Astrocyte of the hippocampus (primary cell): ENCODE data around the gene SPOCK3.
"Not testable (repeated sequence)": the region's sequence is repeated elsewhere in the genome, so short reads cannot be mapped to it uniquely, and the experiment has no call there.

ENCODE experiments used
- DNase-seq: peaks from one replicate; pipeline ENCODE4 v3.0.0; 2011; ENCODE audit warnings: low read depth, low spot score

The SPOCK3 gene

GRCh38 chr4:166965562-166965961 is 268.7 kb downstream of the SPOCK3 start:
- no peak for DNase-seq

DNA sequence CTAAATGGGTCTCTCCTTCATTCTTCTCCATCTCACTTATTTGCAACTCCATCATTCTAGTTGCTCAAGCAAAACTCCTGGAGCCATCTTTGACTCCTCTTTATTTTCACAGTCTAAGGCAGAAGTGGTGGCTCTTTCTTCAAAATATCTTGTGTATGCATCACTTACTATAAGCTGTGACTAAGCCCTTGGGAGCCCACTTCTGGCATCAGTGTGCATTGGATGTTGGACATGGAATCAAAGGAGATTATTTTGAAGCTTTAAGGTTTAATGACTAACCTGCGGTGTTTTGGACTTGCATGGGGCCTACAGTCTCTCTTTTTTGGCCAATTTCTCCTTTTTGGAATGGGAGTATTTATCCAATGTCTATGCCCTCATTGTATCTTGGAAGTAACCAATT is 276.8 kb downstream of the SPOCK3 start:
- DNase-seq = peak; percentile 11

- no peak for DNase-seq
These were observed 277.8 kb downstream of the SPOCK3 start for GRCh38 chr4:166956484-166956883.

- peak; percentile 5 for DNase-seq
These were observed 292.7 kb downstream of the SPOCK3 start for GRCh38 chr4:166941629-166942028.

- DNase-seq = no peak
These were observed 303.8 kb downstream of the SPOCK3 start for GRCh38 chr4:166930464-166930863.

DNA sequence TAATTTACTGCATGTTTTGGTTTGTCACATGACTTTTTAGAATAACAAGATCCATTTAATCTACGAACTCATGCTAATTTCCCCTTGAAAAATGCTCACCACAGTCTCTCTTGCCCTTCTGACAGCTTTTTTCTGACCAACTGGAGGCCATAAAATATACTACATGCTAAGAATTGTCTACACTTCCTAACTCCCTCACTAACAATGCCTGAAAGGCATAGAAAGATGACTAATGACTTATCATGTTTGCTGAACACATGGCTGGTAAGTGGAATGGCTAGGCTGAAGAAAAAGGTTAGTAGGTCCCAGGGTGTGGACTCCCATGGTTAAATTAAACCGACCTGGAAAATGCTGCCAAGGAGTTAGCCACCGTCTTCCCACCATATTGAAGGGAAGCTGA is 309.9 kb downstream of the SPOCK3 start:
- DNase-seq = no peak

GRCh38 chr4:166913926-166914325 is 320.4 kb downstream of the SPOCK3 start:
- no peak for DNase-seq

DNA sequence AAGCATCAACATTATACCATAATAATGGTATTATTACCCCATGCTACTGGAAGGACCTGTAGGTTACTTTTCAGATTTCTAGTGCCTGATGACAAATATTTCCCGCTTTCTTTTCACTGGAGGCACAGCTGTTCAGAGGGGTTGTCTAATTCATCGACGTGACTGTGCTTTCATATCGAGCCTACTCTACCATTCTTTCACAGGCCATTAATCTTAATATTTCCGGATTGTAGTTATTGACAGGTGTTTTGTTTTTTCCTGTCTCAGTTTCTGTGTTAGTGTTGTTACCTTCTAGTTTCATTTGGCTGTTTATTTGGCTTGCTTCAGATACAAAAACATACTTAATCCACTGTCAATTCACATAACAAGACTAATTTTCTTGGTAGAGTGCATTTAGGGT is 330.9 kb downstream of the SPOCK3 start:
- DNase-seq = no peak

DNA sequence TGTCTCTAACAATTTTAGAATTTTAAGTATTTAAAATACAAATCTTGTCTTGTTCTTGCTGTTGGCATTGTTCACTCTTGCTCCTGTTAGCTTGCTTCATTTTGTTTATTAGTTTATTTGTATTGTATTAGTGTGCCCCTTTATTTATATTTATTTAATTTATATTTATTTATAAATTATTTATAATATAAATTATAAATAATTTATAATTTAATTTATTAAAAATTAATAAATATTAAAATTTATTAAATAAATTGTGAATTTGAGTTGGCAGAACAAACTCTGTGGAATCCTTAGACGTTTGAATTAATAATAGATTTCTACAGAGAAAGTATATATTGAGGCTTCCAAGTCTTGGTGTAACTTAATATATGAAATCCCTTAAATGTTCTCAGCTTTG is 331.4 kb downstream of the SPOCK3 start:
- no peak for DNase-seq

- no peak for DNase-seq
These were observed 338.0 kb downstream of the SPOCK3 start for GRCh38 chr4:166896254-166896653.

DNA sequence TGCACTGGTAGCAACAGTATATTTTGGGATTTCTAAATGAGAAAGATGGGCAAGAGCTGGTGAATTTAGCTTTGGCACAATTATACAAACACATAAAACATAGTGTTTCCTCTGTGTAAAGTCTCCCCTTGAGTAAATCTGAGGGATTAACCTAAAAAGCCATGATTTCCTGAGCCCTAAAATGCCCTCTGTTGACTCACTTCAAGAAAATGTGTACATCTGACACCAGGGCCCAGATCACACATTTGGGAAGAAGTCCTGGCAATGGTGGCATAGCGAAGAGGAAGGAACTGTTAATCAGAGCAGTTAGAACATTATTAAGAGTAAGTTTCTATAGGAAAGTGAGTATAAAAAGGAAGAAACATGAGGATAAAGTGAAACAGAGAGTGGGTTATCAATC is 338.5 kb downstream of the SPOCK3 start:
- DNase-seq = no peak

DNA sequence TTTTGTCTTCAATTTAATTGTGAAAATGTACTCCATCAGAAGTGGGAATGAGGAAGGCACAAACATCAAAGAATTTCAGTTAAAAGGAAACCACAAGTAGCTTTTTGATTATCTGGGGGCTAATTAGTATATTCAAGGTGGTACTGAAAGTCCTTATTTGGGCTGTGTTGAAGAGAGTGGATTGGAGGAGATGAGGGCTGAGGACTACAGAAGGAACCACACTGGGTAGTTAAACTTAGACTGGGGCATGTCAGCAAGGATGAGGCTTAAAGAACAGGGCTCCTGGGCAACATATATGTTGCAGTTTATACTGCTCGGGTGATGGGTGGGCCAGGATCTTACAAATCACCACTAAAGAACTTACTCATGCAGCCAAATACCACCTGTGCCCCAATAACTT is 346.8 kb downstream of the SPOCK3 start:
- no peak for DNase-seq

GRCh38 chr4:166886718-166887117 is 347.6 kb downstream of the SPOCK3 start:
- no peak for DNase-seq

- DNase-seq = no peak
These were observed 352.1 kb downstream of the SPOCK3 start for GRCh38 chr4:166882221-166882620.

GRCh38 chr4:166875821-166876220 is 358.5 kb downstream of the SPOCK3 start:
- no peak for DNase-seq

DNA sequence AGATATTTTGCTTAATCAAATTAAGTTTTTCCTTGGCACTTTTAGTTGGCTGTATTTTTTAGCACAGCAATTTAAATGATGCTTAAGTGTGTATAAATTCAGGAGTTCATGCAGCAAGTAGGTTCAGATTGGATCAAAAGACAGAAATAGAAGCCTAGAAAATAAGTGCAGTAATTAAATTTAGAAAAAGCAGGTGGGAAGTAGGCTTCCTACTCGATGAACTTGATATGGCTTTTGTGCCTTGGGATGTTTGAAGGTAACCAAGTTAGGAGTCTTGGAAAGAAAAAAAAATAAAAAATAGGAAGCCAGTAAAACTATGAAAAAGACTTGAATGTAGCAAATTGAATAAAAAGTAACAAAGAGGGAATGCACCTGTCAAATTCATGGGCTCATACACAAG is 372.3 kb downstream of the SPOCK3 start:
- DNase-seq = no peak

DNA sequence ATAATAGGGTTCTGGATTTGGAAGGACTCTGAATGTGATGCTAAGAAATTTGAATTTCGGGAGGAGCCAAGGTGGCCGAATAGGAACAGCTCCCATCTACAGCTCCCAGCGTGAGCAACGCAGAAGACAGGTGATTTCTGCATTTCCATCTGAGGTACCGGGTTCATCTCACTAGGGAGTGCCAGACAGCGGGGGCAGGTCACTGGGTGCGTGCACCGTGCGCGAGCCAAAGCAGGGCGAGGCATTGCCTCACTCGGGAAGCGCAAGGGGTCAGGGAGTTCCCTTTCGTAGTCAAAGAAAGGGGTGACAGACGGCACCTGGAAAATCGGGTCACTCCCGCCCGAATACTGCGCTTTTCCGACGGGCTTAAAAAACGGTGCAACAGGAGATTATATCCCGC is 383.9 kb downstream of the SPOCK3 start:
- DNase-seq = not testable (repeated sequence)

DNA sequence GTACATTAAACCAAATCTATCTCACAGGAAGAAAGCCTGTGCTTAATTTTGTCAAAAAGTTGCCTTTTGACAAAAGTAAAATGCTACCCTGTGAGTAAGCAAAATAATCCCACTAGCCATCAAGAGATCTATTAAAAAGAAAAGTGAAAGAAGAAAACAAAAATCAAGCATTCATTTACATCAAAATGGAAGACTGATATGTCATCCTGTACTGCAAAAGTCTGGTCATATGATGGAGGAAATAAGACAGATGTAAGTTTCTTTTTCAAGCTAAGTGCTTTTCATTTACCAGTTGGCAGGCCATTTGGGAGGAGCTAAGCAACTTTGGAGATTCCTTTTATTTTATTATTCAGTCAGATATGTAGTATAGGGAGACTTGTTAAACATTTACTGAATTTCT is 387.4 kb downstream of the SPOCK3 start:
- no peak for DNase-seq

GRCh38 chr4:166842795-166843261 is 391.5 kb downstream of the SPOCK3 start:
- no peak for DNase-seq

DNA sequence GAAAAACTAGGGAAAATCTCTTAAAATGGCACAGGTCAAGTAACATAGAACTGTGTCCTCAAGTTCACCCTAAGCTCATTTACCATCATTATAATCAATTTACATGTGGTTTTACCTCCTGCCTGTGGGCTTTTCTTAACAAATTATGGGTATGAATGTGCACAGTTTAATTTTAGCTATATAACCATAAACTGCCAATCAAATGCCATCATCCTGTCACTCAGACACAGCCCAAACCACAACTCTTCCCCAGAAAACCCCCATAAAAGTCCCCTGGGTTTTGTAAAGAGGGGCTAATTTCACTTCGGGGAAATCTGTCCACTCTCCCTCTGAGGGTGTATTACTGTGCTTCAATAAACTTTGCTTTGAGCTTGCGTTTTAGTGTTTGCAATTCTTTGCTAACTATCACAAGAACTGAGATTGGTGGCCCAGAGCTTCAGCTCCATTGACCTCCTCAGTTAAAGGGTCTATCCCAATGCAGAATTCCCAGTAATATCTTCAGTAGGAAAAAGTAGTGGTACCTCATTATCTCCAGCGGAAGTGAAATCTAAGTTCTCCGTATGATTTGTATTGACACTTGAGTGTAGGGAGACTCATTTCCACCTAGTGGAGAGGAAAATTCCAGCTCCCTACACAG is 394.6 kb downstream of the SPOCK3 start:
- DNase-seq = no peak

DNA sequence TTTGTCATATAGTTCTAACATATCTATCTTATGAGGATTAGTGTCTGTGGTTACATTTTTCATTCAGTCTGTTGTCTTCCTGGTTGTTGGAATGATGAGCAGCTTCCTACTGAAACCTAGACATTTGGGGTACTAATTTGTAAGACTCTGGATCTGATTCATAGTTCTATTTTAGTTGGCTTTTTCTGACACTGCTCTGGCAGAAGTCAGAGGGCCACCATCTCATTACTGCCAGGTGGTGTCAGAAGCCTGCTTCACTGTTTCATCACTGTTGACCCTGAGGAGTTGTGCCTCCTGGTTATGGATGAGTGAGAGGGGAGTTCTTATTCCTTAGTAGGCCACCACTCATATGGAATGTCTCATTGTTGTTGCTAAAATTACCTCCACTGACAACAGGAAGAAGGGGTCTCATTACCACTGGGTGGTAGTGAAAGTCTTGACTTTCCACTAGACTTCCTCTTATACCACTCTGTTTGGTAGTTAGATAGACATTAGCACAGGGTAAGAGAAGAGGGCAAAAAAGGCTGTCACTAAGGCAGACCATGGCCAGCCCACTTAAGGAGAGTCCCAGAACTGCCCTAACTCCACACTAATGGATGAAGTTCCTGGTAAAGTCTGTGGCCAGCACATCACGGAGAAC is 395.2 kb downstream of the SPOCK3 start:
- DNase-seq = no peak

DNA sequence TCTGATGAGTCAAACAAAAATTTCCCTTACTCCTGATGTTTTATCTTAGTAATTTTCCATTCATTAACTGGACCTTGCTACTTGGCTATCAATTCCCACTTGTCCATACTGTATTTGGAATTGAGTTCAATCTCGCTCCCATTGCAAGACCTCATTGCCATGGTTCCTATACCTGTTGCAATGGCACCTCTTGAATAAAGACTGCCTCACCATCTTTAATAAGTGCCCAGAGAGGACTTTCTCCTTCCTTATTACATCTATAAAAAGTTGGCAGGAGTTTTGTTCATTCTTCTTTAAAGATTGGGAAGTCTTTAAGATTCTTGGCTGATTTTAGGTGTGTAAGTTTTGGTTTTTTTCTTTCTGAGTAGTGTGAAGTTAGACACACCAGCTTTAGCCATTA is 397.4 kb downstream of the SPOCK3 start:
- DNase-seq = no peak

- no peak for DNase-seq
These were observed 406.7 kb downstream of the SPOCK3 start for GRCh38 chr4:166827629-166828028.

DNA sequence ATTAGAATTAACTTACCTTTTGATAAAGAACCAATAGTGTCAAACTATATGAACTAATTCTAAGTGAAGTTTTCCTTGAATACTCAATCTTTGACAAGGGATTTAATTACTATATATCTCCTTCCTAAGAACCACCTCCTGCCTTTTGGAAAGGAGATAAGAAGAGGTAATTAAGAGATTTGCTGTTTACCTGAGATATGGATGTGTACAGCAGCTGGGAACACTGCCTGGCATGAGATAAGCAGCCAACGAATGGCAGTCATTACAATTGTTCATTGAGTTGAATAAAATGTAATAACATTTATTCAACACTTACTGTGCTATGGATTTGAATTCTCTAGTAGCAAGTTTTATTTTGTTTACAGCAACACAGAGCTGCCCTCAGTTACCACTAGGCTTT is 407.1 kb downstream of the SPOCK3 start:
- no peak for DNase-seq
